Measurements from ENCODE around the gene EZR.

Gene EZR
- 621 to 1,055 (median 809) reads per million in 3 donors for total RNA-seq

DNA sequence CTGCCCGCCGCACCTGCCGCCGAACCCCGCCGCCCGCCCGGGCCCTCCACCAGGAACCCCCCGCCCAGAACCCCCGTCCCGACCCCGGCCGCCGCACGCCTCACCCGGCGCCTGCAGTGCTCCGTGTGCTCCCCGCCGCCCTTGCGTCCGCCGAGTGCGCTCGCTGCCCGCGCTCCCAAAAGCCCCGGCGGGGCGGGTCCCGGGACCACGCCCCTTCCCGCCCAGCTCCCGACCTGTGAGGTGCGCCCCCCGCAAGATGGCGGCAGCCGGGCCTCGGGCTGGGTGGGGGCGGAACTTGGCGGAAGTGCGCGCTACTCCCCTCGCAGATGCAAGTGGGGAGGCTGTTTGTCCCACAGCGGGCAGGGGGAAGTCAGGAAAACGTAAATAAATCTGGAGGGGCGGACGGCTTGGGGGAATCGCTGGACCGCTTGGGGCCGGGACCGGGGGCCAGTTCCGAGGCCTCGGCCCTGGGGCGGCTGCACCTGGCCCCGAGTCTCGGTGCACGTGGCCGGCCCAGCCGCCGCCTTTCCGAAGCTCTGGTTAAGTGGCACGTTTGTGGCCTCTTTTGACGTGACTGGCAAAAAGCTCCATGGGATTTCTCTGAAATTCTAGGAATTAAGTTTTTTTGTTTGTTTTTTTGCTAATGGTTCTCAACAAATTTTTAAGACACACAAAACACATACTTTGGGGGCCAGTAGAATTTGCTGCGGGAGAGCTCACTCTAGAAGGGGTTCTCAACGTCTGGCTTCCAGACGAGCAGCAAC is at the start of gene EZR:
Gene EZR (minus strand): TSS at position 156 of the 764 bp plus-strand sequence. CDS start 1,275 bp downstream, outside the sequence.
- peak within 1 kb of the TSS; percentile 73 for H3K4me3 ChIP-seq (ENCODE audit: insufficient read depth, low read depth, low read length, poor library complexity, severe bottlenecking)
- DNase-seq, result peak; percentile 78 to 82 (median 79)
- no peaks in the 10 kb centered on the region for H3K27me3 ChIP-seq (replicated peaks; ENCODE audit: control insufficient read depth, insufficient read depth, low read length, poor library complexity, severe bottlenecking)
- H3K4me1 ChIP-seq (ENCODE audit: control insufficient read depth, insufficient read depth, low read length, poor library complexity, severe bottlenecking), result peaks cover 21% of the 10 kb centered on the region
- peak within 1 kb of the TSS; percentile 97 for H3K27ac ChIP-seq (ENCODE audit: insufficient read depth, low read length, poor library complexity, severe bottlenecking)
- H3K36me3 ChIP-seq (ENCODE audit: control insufficient read depth, insufficient read depth, low read length), result no peaks in the 10 kb centered on the region
- H3K9me3 ChIP-seq (ENCODE audit: control insufficient read depth, low read length), result no peaks in the 10 kb centered on the region

DNA sequence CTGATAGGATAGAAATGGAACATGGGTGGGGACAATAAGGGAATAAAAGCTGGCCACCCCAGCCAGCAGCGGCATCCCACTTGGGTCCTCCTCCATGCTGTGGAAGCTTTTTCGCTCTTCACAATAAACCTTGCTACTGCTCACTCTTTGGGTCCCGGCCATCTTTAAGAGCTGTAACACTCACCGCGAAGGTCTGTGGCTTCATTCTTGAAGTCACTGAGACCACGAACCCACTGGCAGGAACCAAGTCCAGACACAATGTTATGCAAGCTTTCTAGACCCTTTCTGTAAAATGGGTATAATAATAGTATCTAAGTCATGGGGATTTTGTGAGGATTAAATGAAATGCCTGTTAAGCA is 48.9 kb upstream of the EZR start:
- H3K27ac ChIP-seq (ENCODE audit: insufficient read depth, low read length, poor library complexity, severe bottlenecking), result no peak overlapping the region
- DNase-seq, result no peak

DNA sequence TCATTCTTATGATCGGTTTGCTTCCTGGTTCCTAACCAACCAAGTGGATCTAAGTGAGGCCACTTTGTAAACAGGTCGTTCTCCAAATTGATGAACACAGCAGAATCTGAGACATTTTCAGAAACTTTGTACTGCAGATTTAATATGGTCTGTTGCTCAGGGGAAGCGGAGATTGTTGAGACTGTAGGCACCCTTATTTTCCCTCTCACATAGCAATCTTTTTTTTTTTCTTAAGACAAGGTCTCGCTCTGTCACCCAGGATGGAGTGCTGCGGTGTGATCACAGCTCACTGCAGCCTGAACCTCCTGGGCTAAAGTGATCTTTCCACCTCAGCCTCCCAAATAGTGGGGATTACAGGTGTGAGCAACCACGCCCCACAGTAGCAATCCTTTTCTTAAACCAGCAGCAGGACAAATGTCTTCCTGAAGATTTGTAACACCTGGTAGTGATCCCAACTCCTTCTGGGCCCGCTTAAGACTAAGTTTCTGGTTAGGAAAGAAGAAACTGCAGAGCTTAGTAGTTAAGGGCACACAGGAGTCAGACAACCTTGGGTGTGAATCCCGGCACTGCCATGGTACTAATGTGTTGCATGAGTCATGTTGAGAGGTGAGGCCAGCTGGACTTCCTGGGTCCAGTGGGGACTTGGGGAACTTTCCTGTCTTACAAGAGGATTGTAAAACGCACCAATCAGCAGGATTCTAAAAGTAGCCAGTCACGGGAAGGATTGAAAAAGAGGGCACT is 48.4 kb upstream of the EZR start:
- H3K36me3 ChIP-seq (ENCODE audit: control insufficient read depth, insufficient read depth, low read length), result no peaks in the 10 kb centered on the region
- H3K27ac ChIP-seq (ENCODE audit: insufficient read depth, low read length, poor library complexity, severe bottlenecking), result no peak overlapping the region
- no peaks in the 10 kb centered on the region for H3K9me3 ChIP-seq (ENCODE audit: control insufficient read depth, low read length)
- H3K4me1 ChIP-seq (ENCODE audit: control insufficient read depth, insufficient read depth, low read length, poor library complexity, severe bottlenecking), result peaks cover 13% of the 10 kb centered on the region
- no peak for DNase-seq
- H3K4me3 ChIP-seq (ENCODE audit: insufficient read depth, low read depth, low read length, poor library complexity, severe bottlenecking), result no peak overlapping the region
- no peaks in the 10 kb centered on the region for H3K27me3 ChIP-seq (replicated peaks; ENCODE audit: control insufficient read depth, insufficient read depth, low read length, poor library complexity, severe bottlenecking)

More for the DNA sequence above, 48.9 kb upstream of the EZR start:
- no peaks in the 10 kb centered on the region for H3K27me3 ChIP-seq (replicated peaks; ENCODE audit: control insufficient read depth, insufficient read depth, low read length, poor library complexity, severe bottlenecking)
- no peak overlapping the region for H3K4me3 ChIP-seq (ENCODE audit: insufficient read depth, low read depth, low read length, poor library complexity, severe bottlenecking)
- H3K4me1 ChIP-seq (ENCODE audit: control insufficient read depth, insufficient read depth, low read length, poor library complexity, severe bottlenecking), result peaks cover 13% of the 10 kb centered on the region
- H3K9me3 ChIP-seq (ENCODE audit: control insufficient read depth, low read length), result no peaks in the 10 kb centered on the region
- no peaks in the 10 kb centered on the region for H3K36me3 ChIP-seq (ENCODE audit: control insufficient read depth, insufficient read depth, low read length)

DNA sequence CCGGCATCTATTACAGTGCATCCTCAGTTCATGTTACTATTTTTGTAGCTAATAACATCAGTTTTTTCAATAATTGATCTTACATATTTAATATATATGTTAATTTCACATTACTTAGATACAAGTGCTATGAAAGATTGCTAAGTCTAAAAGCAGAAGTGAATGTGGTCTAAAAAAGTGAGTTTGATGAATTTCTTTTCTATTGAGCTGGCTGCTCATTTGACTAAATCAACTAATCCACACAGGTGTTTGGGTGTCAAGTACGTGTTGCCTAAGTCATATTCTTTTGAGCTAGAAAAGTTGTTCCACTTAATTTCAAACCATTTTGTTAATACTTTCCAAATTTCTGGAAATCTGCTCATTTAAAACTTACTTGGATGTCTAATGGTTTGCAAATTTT is 46.6 kb upstream of the EZR start:
- Histone ChIP-seq H3K27ac (ENCODE audit: insufficient read depth, low read length, poor library complexity, severe bottlenecking) (no peak overlapping the region), H3K36me3 (ENCODE audit: control insufficient read depth, insufficient read depth, low read length) (no peaks in the 10 kb centered on the region), H3K4me1 (ENCODE audit: control insufficient read depth, insufficient read depth, low read length, poor library complexity, severe bottlenecking) (peaks cover 13% of the 10 kb centered on the region), H3K27me3 (replicated peaks; ENCODE audit: control insufficient read depth, insufficient read depth, low read length, poor library complexity, severe bottlenecking) (no peaks in the 10 kb centered on the region), H3K9me3 (ENCODE audit: control insufficient read depth, low read length) (no peaks in the 10 kb centered on the region), H3K4me3 (ENCODE audit: insufficient read depth, low read depth, low read length, poor library complexity, severe bottlenecking) (no peak overlapping the region)
- DNase-seq, result no peak

GRCh38 chr6:158863646-158864045 is 44.5 kb upstream of the EZR start:
- no peak overlapping the region for H3K4me3 ChIP-seq (ENCODE audit: insufficient read depth, low read depth, low read length, poor library complexity, severe bottlenecking)
- H3K9me3 ChIP-seq (ENCODE audit: control insufficient read depth, low read length), result no peaks in the 10 kb centered on the region
- H3K4me1 ChIP-seq (ENCODE audit: control insufficient read depth, insufficient read depth, low read length, poor library complexity, severe bottlenecking), result no peaks in the 10 kb centered on the region
- no peak for DNase-seq
- no peaks in the 10 kb centered on the region for H3K36me3 ChIP-seq (ENCODE audit: control insufficient read depth, insufficient read depth, low read length)
- no peak overlapping the region for H3K27ac ChIP-seq (ENCODE audit: insufficient read depth, low read length, poor library complexity, severe bottlenecking)
- no peaks in the 10 kb centered on the region for H3K27me3 ChIP-seq (replicated peaks; ENCODE audit: control insufficient read depth, insufficient read depth, low read length, poor library complexity, severe bottlenecking)

DNA sequence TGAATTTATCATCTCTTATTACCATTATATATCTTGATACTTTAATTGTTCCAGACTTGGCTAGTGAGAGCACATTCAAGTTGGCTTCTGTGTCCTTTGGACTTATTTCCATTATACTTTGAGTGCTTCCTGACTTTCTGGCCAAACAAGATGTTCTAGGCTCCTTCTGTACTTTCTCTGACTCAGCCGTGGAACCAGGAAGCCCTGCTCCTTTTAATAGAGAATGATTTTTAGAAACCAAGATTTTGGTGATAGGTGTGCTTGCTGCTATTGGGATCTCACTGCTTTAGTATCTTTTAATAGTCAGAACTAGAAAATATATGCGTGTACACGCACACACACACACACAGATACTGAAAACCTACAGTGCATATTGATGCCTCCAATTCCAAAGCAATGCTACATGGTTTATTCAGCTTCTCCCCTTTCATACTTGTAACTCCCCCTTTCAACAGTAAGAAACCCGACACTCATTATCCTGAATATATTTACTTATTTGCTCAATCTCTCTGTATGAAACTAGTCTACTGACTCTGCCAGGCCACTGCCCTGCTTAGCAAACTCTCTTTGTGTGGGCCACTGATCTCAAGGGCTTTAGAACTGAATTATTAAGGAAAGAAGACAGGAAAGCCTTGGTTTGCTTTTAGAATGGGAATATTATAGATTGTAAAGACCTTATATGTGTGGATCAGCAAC is 42.7 kb upstream of the EZR start:
- Histone ChIP-seq H3K27ac (ENCODE audit: insufficient read depth, low read length, poor library complexity, severe bottlenecking) (no peak overlapping the region), H3K27me3 (replicated peaks; ENCODE audit: control insufficient read depth, insufficient read depth, low read length, poor library complexity, severe bottlenecking) (no peaks in the 10 kb centered on the region), H3K4me3 (ENCODE audit: insufficient read depth, low read depth, low read length, poor library complexity, severe bottlenecking) (no peak overlapping the region), H3K4me1 (ENCODE audit: control insufficient read depth, insufficient read depth, low read length, poor library complexity, severe bottlenecking) (no peaks in the 10 kb centered on the region), H3K9me3 (ENCODE audit: control insufficient read depth, low read length) (no peaks in the 10 kb centered on the region), H3K36me3 (ENCODE audit: control insufficient read depth, insufficient read depth, low read length) (no peaks in the 10 kb centered on the region)
- no peak for DNase-seq

DNA sequence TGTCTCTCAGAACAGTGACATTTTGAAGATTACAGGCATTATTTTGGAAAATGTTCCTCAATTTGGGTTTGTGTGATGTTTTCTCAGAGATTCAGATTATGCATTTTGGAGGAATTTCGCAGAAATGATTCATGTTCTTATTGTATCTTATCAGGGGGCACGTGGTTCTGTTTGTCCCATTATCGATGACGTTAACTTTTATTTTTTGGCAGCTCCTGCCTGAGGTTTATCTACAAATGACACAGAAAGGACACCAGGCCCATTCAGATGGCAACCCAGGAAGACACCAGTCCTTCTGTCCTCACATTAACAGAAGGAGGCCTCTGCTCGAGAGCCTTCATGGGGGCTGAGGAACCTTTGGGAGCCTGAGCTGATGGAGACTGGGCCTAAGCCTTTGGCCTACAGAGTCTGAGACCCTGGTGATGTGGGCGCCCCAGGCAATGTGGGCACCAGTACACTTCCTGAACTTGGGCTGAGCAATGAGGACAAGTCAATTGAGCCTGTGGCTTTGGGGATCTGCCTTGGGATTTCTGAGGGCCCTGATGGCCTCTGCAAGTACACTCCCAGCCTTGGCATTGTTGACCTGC is 41.2 kb upstream of the EZR start:
- Histone ChIP-seq H3K4me1 (ENCODE audit: control insufficient read depth, insufficient read depth, low read length, poor library complexity, severe bottlenecking) (no peaks in the 10 kb centered on the region), H3K27me3 (replicated peaks; ENCODE audit: control insufficient read depth, insufficient read depth, low read length, poor library complexity, severe bottlenecking) (no peaks in the 10 kb centered on the region), H3K36me3 (ENCODE audit: control insufficient read depth, insufficient read depth, low read length) (no peaks in the 10 kb centered on the region), H3K9me3 (ENCODE audit: control insufficient read depth, low read length) (no peaks in the 10 kb centered on the region), H3K27ac (ENCODE audit: insufficient read depth, low read length, poor library complexity, severe bottlenecking) (no peak overlapping the region), H3K4me3 (ENCODE audit: insufficient read depth, low read depth, low read length, poor library complexity, severe bottlenecking) (no peak overlapping the region)
- DNase-seq, result no peak

- H3K27me3 ChIP-seq (replicated peaks; ENCODE audit: control insufficient read depth, insufficient read depth, low read length, poor library complexity, severe bottlenecking), result no peaks in the 10 kb centered on the region
- no peaks in the 10 kb centered on the region for H3K36me3 ChIP-seq (ENCODE audit: control insufficient read depth, insufficient read depth, low read length)
- DNase-seq, result no peak
- H3K27ac ChIP-seq (ENCODE audit: insufficient read depth, low read length, poor library complexity, severe bottlenecking), result peak overlapping the region; percentile 93
- no peak overlapping the region for H3K4me3 ChIP-seq (ENCODE audit: insufficient read depth, low read depth, low read length, poor library complexity, severe bottlenecking)
- H3K9me3 ChIP-seq (ENCODE audit: control insufficient read depth, low read length), result no peaks in the 10 kb centered on the region
- H3K4me1 ChIP-seq (ENCODE audit: control insufficient read depth, insufficient read depth, low read length, poor library complexity, severe bottlenecking), result peaks cover 33% of the 10 kb centered on the region
These were observed 37.1 kb upstream of the EZR start for GRCh38 chr6:158856261-158856660.

DNA sequence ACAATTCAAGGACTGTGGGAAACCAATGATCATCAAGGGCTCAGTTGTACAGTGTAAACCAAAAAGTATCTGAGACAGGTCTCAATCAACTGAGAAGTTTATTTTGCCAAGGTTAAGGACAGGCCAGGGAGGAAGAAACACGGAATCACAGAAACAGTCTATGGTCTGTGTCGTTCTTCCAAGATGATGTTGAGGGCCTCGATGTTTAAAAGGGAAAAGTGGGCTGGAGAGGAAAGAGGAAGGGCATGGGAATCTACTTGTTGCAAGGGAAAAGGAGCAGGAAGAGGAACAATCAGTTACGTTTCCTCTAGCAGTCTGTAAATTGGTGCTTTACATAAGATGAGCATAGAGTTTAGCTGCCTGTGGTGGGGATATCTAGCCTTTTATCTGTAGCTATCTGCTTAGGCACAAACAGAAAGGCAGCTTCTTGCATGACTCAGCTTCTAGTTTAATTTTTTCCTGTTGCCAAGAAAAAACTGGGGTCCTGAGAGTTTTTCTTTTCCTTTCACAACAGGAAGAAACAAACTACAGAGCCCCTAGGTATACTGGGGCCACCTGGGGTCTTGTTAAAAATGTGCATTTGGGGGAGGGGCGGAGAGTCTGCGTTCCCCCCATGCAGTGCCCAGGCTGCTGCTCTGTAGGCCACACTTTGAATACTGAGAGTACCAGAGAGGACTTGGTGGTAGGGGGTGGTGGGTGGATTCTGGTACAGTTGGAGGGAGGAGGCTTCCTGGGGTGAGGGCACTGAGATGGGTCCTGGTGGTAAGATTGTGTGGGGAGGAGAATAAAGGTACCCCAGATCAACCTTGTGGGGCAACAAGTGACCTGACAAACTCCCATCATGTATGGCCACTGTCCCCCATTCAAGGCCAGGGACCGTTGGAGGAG is 35.3 kb upstream of the EZR start:
- DNase-seq, result peak in 1 of 3 donors; percentile 11
- H3K4me1 ChIP-seq (ENCODE audit: control insufficient read depth, insufficient read depth, low read length, poor library complexity, severe bottlenecking), result peaks cover 51% of the 10 kb centered on the region
- H3K27ac ChIP-seq (ENCODE audit: insufficient read depth, low read length, poor library complexity, severe bottlenecking), result peak overlapping the region; percentile 93
- no peaks in the 10 kb centered on the region for H3K36me3 ChIP-seq (ENCODE audit: control insufficient read depth, insufficient read depth, low read length)
- peak overlapping the region; percentile 43 for H3K4me3 ChIP-seq (ENCODE audit: insufficient read depth, low read depth, low read length, poor library complexity, severe bottlenecking)
- no peaks in the 10 kb centered on the region for H3K9me3 ChIP-seq (ENCODE audit: control insufficient read depth, low read length)
- H3K27me3 ChIP-seq (replicated peaks; ENCODE audit: control insufficient read depth, insufficient read depth, low read length, poor library complexity, severe bottlenecking), result no peaks in the 10 kb centered on the region
